Activated gamma-delta T cell (primary cell): ENCODE data around the gene ARFIP2.

Experiments used
- DNase-seq: peaks from one replicate; lab custom pipeline; 2025; lab: John Stamatoyannopoulos, UW

The ARFIP2 gene

GRCh38 chr11:6443269-6444003, 37.7 kb downstream of the ARFIP2 start:
- no peak for DNase-seq

- DNase-seq: no peak
Observed at GRCh38 chr11:6442441-6442840, 38.7 kb downstream of the ARFIP2 start.

GRCh38 chr11:6440906-6441358, 40.2 kb downstream of the ARFIP2 start, which contains the start of gene HPX:
TSS of gene HPX (minus strand) at chr11:6440987. CDS start at chr11:6440963, 24 bp downstream.
- DNase-seq: no peak

- DNase-seq: no peak
Observed at GRCh38 chr11:6438979-6439571, 42.1 kb downstream of the ARFIP2 start.

- no peak for DNase-seq
Observed at GRCh38 chr11:6437993-6438392, 43.1 kb downstream of the ARFIP2 start.

GRCh38 chr11:6437423-6437822, 43.7 kb downstream of the ARFIP2 start:
- DNase-seq: no peak

GRCh38 chr11:6433998-6434660, 47.0 kb downstream of the ARFIP2 start:
- DNase-seq: no peak

GRCh38 chr11:6431861-6432260, 49.3 kb downstream of the ARFIP2 start:
- no peak for DNase-seq

- DNase-seq: no peak
Observed at GRCh38 chr11:6427516-6427915, 53.6 kb downstream of the ARFIP2 start.
